SK-N-SH treated with all-trans-retinoic acid at 6 μM for 48 hours (cell line): Measurements from ENCODE around the gene HOATZ.

Experiments
- ARNTL ChIP-seq: fragments of 450-650 bp; formaldehyde crosslinking; IDR thresholded peaks from 2 replicates; pipeline ENCODE4 v1.5.0; 2020; ENCODE audit warnings: low read depth, mild to moderate bottlenecking, moderate library complexity, borderline replicate concordance
- BACH2 ChIP-seq: fragments of 250-450 bp; sonication (Bioruptor Pico); IDR thresholded peaks from 2 replicates; pipeline ENCODE4 v1.9.0; 2021; ENCODE audit warnings: mild to moderate bottlenecking, borderline replicate concordance
- CREB5 ChIP-seq: fragments of 250-450 bp; sonication (Bioruptor Pico); IDR thresholded peaks from 2 replicates; pipeline ENCODE4 v1.5.1; 2020; ENCODE audit warnings: low read depth, mild to moderate bottlenecking, moderate library complexity
- CSRNP3 ChIP-seq: fragments of 250-450 bp; sonication (Bioruptor Pico); IDR thresholded peaks from 2 replicates; pipeline ENCODE4 v1.5.1; 2021; ENCODE audit warnings: mild to moderate bottlenecking, moderate library complexity
- ISL1 ChIP-seq: fragments of 250-450 bp; sonication (Bioruptor Pico); IDR thresholded peaks from 2 replicates; pipeline ENCODE4 v2.1.2; 2022; ENCODE audit warnings: mild to moderate bottlenecking, moderate library complexity
- PATZ1 ChIP-seq: fragments of 250-450 bp; sonication (Bioruptor Pico); IDR thresholded peaks from 2 replicates; pipeline ENCODE4 v1.8.0; 2020; ENCODE audit warnings: mild to moderate bottlenecking, moderate library complexity, borderline replicate concordance
- PPARA ChIP-seq: fragments of 250-450 bp; sonication (Bioruptor Pico); IDR thresholded peaks from 2 replicates; pipeline ENCODE4 v1.5.0; 2020; ENCODE audit warnings: mild to moderate bottlenecking, borderline replicate concordance
- RARB ChIP-seq: fragments of 250-450 bp; sonication (Bioruptor Pico); IDR thresholded peaks from 2 replicates; pipeline ENCODE4 v1.8.0; 2021; ENCODE audit warnings: mild to moderate bottlenecking, moderate library complexity
- TCF4 ChIP-seq: fragments of 250-450 bp; sonication (Bioruptor Pico); IDR thresholded peaks from 2 replicates; pipeline ENCODE4 v1.8.0; 2021; ENCODE audit warnings: mild to moderate bottlenecking, moderate library complexity, borderline replicate concordance
- TOX ChIP-seq: fragments of 250-450 bp; sonication (Bioruptor Pico); IDR thresholded peaks from 2 replicates; pipeline ENCODE4 v1.8.0; 2021; ENCODE audit warnings: mild to moderate bottlenecking, moderate library complexity, borderline replicate concordance
- ZFP3 ChIP-seq: fragments of 250-450 bp; sonication (Bioruptor Pico); IDR thresholded peaks from 2 replicates; pipeline ENCODE4 v1.5.0; 2020; ENCODE audit warnings: mild to moderate bottlenecking, moderate library complexity
- ZFP30 ChIP-seq: fragments of 450-650 bp; formaldehyde crosslinking; IDR thresholded peaks from 2 replicates; pipeline ENCODE4 v1.5.0; 2022; ENCODE audit warnings: mild to moderate bottlenecking, moderate library complexity
- ZNF8 ChIP-seq: fragments of 450-650 bp; formaldehyde crosslinking; IDR thresholded peaks from 2 replicates; pipeline ENCODE4 v1.5.0; 2020; ENCODE audit warnings: mild to moderate bottlenecking, moderate library complexity

GRCh38 chr11:111575740-111576139 is 61.2 kb downstream of the HOATZ start:
- TF ChIP-seq CREB5 (no peak), CSRNP3 (CRISPR knock-in tag) (no peak), PATZ1 (CRISPR knock-in tag) (no peak), ZFP3 (no peak), ZFP30 (CRISPR knock-in tag) (no peak), TOX (CRISPR knock-in tag) (no peak), BACH2 (no peak), RARB (CRISPR knock-in tag) (no peak), PPARA (no peak), ZNF8 (no peak), TCF4 (CRISPR knock-in tag) (no peak), ARNTL (CRISPR knock-in tag) (no peak), ISL1 (CRISPR knock-in tag) (no peak)
